Kasumi-1 (cell line): Measurements from ENCODE around the gene TAF6L.
"Not testable (repeated sequence)": the region's sequence is repeated elsewhere in the genome, so short reads cannot be mapped to it uniquely, and the experiment has no call there.

ENCODE experiments used
- DNase-seq, 2 experiments: peaks; one replicate each; lab custom pipeline; 2025; lab: John Stamatoyannopoulos, UW

The TAF6L gene

GRCh38 chr11:62755086-62755615 lies 16.0 kb upstream of the TAF6L start:
- DNase-seq = no peak

GRCh38 chr11:62757846-62758788 lies 13.1 kb upstream of the TAF6L start:
- no peak for DNase-seq

GRCh38 chr11:62760867-62761227 lies 10.3 kb upstream of the TAF6L start:
- DNase-seq = not testable (repeated sequence)

GRCh38 chr11:62770778-62771143 lies 435 bp upstream of the TAF6L start:
- peak; percentile 75 to 76 for DNase-seq

- DNase-seq = no peak
Measured at GRCh38 chr11:62774407-62774806, 3.2 kb downstream of the TAF6L start.

GRCh38 chr11:62775646-62776045 lies 4.5 kb downstream of the TAF6L start:
- no peak for DNase-seq

- no peak for DNase-seq
Measured at GRCh38 chr11:62777389-62777788, 6.2 kb downstream of the TAF6L start.

GRCh38 chr11:62778441-62778840 lies 7.2 kb downstream of the TAF6L start:
- DNase-seq = no peak

GRCh38 chr11:62782753-62783152 lies 11.6 kb downstream of the TAF6L start:
- DNase-seq = no peak

GRCh38 chr11:62786318-62787004 lies 15.3 kb downstream of the TAF6L start:
- peak; percentile 76 to 77 for DNase-seq

GRCh38 chr11:62787005-62787759 lies 16.0 kb downstream of the TAF6L start, which contains the start of gene TMEM179B:
TMEM179B (plus strand) TSS chr11:62787402; CDS start chr11:62787432, 30 bp downstream.
- peak; percentile 96 for DNase-seq

GRCh38 chr11:62788991-62789390 lies 17.8 kb downstream of the TAF6L start:
- DNase-seq = no peak

- DNase-seq = no peak
Measured at GRCh38 chr11:62789576-62789975, 18.4 kb downstream of the TAF6L start.

GRCh38 chr11:62791501-62792201 lies 20.5 kb downstream of the TAF6L start, which contains the start of gene TMEM223:
TMEM223 (minus strand) TSS chr11:62792006; CDS start chr11:62791994, 12 bp downstream.
- DNase-seq = peak; percentile 83 to 85

- DNase-seq = no peak
Measured at GRCh38 chr11:62792202-62792575, 21.0 kb downstream of the TAF6L start.

GRCh38 chr11:62794201-62794775 lies 23.1 kb downstream of the TAF6L start:
- no peak for DNase-seq

GRCh38 chr11:62796281-62796680 lies 25.1 kb downstream of the TAF6L start:
- DNase-seq = no peak

- no peak for DNase-seq
Measured at GRCh38 chr11:62799486-62799885, 28.3 kb downstream of the TAF6L start.

- DNase-seq = no peak
Measured at GRCh38 chr11:62801071-62801470, 29.9 kb downstream of the TAF6L start.

- peak in 1 of 2 experiments; percentile 38 for DNase-seq
Measured at GRCh38 chr11:62804310-62805075, 33.3 kb downstream of the TAF6L start.
